Hepatocyte (in vitro differentiated cells): ENCODE results near the gene MIOX. TPM values are rescaled to one million over a fixed set of nuclear protein-coding genes. Genes with fewer than 3 reads are reported as not detected.

Source experiments
- DNase-seq: peaks from one replicate; pipeline ENCODE4 v3.0.0-alpha.2; 2016; ENCODE audit warnings: low spot score
- H2AFZ ChIP-seq: fragments of 200-600 bp; sonication (generic); 2 replicates; pipeline ENCODE4 v1.6.0; 2016; ENCODE audit warnings: antibody characterized with exemption, mild to moderate bottlenecking
- H3K27ac ChIP-seq: fragments of 200-600 bp; sonication (generic); 2 replicates; pipeline ENCODE4 v1.5.1; 2016; ENCODE audit warnings: mild to moderate bottlenecking
- H3K27me3 ChIP-seq: fragments of 200-600 bp; sonication (generic); 2 replicates; pipeline ENCODE4 v1.6.1; 2016
- H3K36me3 ChIP-seq: fragments of 200-600 bp; sonication (generic); replicated peaks from 2 replicates; pipeline ENCODE4 v1.5.1; 2016; ENCODE audit warnings: low read depth; ENCODE audit not compliant: insufficient read depth
- H3K4me1 ChIP-seq: fragments of 200-600 bp; sonication (generic); 2 replicates; pipeline ENCODE4 v1.5.1; 2016; ENCODE audit warnings: mild to moderate bottlenecking, moderate library complexity; ENCODE audit not compliant: insufficient read depth
- H3K4me2 ChIP-seq: fragments of 200-600 bp; sonication (generic); 2 replicates; pipeline ENCODE4 v1.6.0; 2016
- H3K4me3 ChIP-seq: fragments of 200-600 bp; sonication (generic); 2 replicates; pipeline ENCODE4 v1.5.1; 2016; ENCODE audit warnings: mild to moderate bottlenecking
- H3K79me2 ChIP-seq: fragments of 200-600 bp; sonication (generic); 2 replicates; pipeline ENCODE4 v1.6.0; 2017; ENCODE audit warnings: mild to moderate bottlenecking
- H3K9me2 ChIP-seq: fragments of 200-600 bp; sonication (generic); replicated peaks from 2 replicates; pipeline ENCODE4 v1.6.0; 2017; ENCODE audit warnings: mild to moderate bottlenecking; ENCODE audit not compliant: insufficient read depth
- H3K9me3 ChIP-seq: fragments of 200-600 bp; sonication (generic); 2 replicates; pipeline ENCODE4 v1.5.1; 2016; ENCODE audit warnings: low read depth, mild to moderate bottlenecking
- H4K20me1 ChIP-seq: fragments of 200-600 bp; sonication (generic); 2 replicates; pipeline ENCODE4 v1.6.0; 2016; ENCODE audit warnings: mild to moderate bottlenecking; ENCODE audit not compliant: insufficient read depth, poor library complexity, severe bottlenecking
- EZH2 ChIP-seq: fragments of 200-600 bp; sonication (generic); IDR thresholded peaks from 2 replicates; pipeline ENCODE4 v1.6.1; 2016; ENCODE audit warnings: antibody characterized with exemption, mild to moderate bottlenecking, borderline replicate concordance
- EZH2phosphoT487 ChIP-seq: fragments of 200-600 bp; sonication (generic); IDR thresholded peaks from one replicate; pipeline ENCODE4 v1.6.1; 2018; ENCODE audit warnings: antibody characterized with exemption, mild to moderate bottlenecking, low read depth, moderate library complexity; ENCODE audit not compliant: unreplicated experiment, severe bottlenecking
- WGBS: methylation state at CpG from one replicate; pipeline ENCODE4 v1.1.6; 2016; ENCODE audit warnings: low lambda C conversion rate; ENCODE audit errors: missing lambda C conversion rate; 5-methylcytosine and 5-hydroxymethylcytosine counted together
- polyA plus RNA-seq: library from polyadenylated mRNA; unstranded; fragments of >200 nt; fragmentation: Nextera tagmentation; extraction: Ambion mirVana; gene quantifications from 2 replicates; pipeline ENCODE4 v1.2.1, GENCODE V29; 2016
- total RNA-seq: library from RNA; depleted of rRNA; stranded (reverse); fragments of >200 nt; gene quantifications from 2 replicates; pipeline ENCODE4 v1.2.3, GENCODE V29; 2014
- TF ChIP-seq, protein P1 (sequence below): fragments of 200-600 bp; sonication (generic); IDR thresholded peaks from 2 replicates; pipeline ENCODE4 v1.5.1; 2016; ENCODE audit warnings: antibody characterized with exemption, mild to moderate bottlenecking; ENCODE audit not compliant: poor library complexity

The MIOX gene
- total and polyA plus RNA-seq, 2 experiments from 2014 or later = not detected

DNA sequence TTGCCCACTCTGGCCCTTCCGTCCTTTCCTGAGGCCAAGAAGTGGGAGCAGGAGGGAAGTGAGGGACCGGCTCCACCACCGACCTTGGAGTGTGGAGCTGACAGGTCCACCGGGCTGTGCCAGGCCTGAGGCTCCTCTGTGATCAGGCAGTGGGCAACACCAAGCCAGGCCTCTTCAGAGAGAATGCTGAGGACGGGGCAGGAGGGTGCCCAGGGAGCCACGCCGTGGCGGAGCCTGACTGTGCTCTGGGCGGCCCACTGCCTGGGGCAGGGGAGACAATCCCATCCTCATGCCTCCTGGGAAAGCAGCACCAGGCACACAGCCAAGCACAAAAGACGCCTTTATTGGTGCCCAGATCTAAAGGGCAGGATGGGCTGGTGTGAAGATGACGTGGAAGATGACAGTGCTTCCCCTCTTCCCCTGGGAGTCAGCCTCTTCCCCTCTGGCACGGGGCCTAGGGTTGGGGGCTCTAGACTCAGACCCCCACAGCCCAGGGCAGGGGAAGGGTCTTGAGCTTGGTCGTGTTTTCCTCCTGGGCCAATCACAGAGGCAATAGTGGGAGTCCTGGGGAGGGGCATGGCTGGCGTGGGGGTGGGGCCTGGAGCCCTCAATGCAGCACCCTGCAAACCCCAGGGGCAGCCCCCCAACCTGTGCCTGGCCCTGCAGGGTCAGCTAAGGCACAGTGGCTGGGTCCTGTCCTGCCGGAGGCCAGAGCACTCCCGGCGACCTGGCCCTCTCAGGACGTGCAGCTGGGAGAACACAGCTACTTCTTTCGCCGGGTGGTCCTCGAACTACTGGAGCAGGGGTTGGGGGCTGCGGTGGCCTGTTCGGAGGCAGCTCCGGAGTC lies 16.2 kb downstream of the MIOX start:
- 97% methylated on average over 24 of the region's 24 CpGs for WGBS
- H2AFZ ChIP-seq = no peak overlapping the region
- peaks cover 6% of the 10 kb centered on the region for H3K4me1 ChIP-seq
- H3K9me3 ChIP-seq = no peaks in the 10 kb centered on the region
- TF ChIP-seq EZH2 (no peak), EZH2phosphoT487 (no peak)
- TF ChIP-seq, protein P1, sequence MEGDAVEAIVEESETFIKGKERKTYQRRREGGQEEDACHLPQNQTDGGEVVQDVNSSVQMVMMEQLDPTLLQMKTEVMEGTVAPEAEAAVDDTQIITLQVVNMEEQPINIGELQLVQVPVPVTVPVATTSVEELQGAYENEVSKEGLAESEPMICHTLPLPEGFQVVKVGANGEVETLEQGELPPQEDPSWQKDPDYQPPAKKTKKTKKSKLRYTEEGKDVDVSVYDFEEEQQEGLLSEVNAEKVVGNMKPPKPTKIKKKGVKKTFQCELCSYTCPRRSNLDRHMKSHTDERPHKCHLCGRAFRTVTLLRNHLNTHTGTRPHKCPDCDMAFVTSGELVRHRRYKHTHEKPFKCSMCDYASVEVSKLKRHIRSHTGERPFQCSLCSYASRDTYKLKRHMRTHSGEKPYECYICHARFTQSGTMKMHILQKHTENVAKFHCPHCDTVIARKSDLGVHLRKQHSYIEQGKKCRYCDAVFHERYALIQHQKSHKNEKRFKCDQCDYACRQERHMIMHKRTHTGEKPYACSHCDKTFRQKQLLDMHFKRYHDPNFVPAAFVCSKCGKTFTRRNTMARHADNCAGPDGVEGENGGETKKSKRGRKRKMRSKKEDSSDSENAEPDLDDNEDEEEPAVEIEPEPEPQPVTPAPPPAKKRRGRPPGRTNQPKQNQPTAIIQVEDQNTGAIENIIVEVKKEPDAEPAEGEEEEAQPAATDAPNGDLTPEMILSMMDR = no peak
- no peak overlapping the region for H3K27ac ChIP-seq
- no peaks in the 10 kb centered on the region for H3K9me2 ChIP-seq
- no peak overlapping the region for H3K4me3 ChIP-seq
- H3K27me3 ChIP-seq = no peaks in the 10 kb centered on the region
- H3K36me3 ChIP-seq = no peaks in the 10 kb centered on the region
- no peak overlapping the region for H3K4me2 ChIP-seq
- H4K20me1 ChIP-seq = no peaks in the 10 kb centered on the region
- H3K79me2 ChIP-seq = peaks cover 15% of the 10 kb centered on the region
- DNase-seq = peak; percentile 3

DNA sequence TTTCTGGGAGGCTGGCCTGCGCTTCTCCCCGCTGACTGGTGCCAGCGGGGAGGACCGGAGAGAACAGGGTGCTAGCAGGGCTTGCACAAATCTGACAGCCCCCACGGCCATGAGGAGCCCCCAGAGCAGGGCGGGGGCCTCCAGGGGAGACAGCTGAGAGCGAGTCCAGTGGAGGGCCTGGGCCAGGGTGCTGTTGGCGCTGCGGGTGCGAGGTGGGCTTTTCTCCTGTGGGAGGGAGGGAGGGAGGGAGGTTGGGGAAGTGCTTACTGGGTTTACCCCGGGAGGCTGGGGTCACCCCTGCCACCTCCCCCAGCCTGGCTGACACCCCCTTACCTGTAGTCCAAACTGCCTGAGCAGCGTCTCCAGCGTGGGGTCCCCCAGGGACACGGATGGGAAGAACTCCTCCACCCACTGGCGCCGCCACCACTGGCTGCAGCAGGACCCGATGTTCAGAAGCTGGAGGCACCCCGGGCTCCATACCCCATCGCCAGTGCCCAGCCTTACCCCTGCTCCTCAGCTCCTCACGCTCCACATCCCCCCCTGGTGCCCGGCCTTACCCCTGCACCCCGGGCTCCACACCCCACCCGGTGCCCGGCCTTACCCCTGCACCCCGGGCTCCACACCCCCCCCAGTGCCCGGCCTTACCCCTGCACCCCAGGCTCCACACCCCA lies 17.0 kb downstream of the MIOX start:
- 99% methylated on average over 14 of the region's 26 CpGs for WGBS
- Histone ChIP-seq H2AFZ (no peak overlapping the region), H3K27ac (no peak overlapping the region), H3K27me3 (no peaks in the 10 kb centered on the region), H3K4me1 (peaks cover 4% of the 10 kb centered on the region), H3K4me3 (no peak overlapping the region), H3K4me2 (no peak overlapping the region), H4K20me1 (no peaks in the 10 kb centered on the region), H3K36me3 (no peaks in the 10 kb centered on the region), H3K9me3 (no peaks in the 10 kb centered on the region), H3K9me2 (no peaks in the 10 kb centered on the region), H3K79me2 (peaks cover 17% of the 10 kb centered on the region)
- TF ChIP-seq EZH2 (no peak), EZH2phosphoT487 (no peak)
- TF ChIP-seq, protein P1 = no peak
- DNase-seq = peak; percentile 8

DNA sequence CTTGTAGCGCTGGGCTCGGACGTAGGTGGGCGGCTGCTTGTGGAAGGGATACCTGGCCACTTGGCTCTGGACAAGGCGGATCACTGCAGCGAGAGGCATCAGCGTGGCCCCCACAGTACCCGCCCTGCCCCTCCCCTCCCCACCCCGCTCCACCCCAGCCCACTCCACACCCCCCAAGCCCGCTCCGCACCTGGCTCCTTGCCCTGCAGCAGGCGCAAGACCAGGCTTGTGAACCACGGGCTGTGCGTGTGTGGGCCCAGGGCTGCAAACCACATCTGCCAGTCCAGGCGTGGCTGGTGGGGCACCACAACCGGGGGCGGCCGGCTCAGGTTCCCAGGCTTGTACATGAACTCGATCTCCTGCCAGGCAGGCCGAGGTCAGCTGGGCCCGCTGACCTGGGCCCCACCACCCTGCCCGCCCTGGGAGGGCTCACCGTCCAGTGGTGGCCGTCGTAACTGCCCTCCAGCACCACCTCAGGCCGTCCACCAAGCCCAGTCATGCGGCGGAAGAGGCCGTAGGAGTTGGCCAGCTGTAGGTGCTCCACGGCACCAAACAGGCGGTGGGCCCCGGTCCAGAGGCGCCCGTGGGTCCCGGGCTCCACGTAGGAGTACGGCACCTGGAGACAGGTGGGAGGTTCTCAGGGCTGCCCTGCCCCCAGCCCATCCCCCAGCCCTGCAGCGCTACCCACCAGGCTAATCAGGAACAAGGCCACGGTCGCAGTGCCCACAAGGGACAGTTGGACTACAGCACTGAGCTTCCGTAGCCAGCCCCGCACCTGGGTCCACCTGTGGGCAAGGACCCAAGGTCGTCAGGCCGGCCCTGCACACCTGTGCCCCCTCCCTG lies 17.9 kb downstream of the MIOX start:
- no peak overlapping the region for H3K27ac ChIP-seq

More for the DNA sequence above, 17.9 kb downstream of the MIOX start:
- Histone ChIP-seq H3K36me3 (no peaks in the 10 kb centered on the region), H3K9me2 (no peaks in the 10 kb centered on the region), H3K79me2 (peaks cover 27% of the 10 kb centered on the region), H3K4me1 (peaks cover 13% of the 10 kb centered on the region), H4K20me1 (no peaks in the 10 kb centered on the region), H3K4me2 (no peak overlapping the region), H3K27me3 (no peaks in the 10 kb centered on the region), H2AFZ (no peak overlapping the region), H3K9me3 (no peaks in the 10 kb centered on the region), H3K4me3 (no peak overlapping the region)
- DNase-seq = peak; percentile 9
- WGBS = 98% methylated on average over 25 of the region's 44 CpGs
- TF ChIP-seq EZH2 (no peak), EZH2phosphoT487 (no peak)
- TF ChIP-seq, protein P1 = no peak
